Mammary epithelial cell (primary cell): ENCODE results near the gene PARD3B.

Experiments
- EZH2 ChIP-seq: IDR thresholded peaks from 2 replicates; pipeline ENCODE4 v1.6.1; 2012; ENCODE audit warnings: low read length, inconsistent platforms, borderline replicate concordance
- TF ChIP-seq, protein P1 (sequence below), 2 donors: IDR thresholded peaks in 1 of 2; conservative IDR thresholded peaks in 1 of 2; 2 replicates each; pipeline ENCODE4 v1.5.1; 2011 to 2012; ENCODE audit warnings: inconsistent platforms in 2 of 2, low read length in 2 of 2, mild to moderate bottlenecking in 2 of 2, control low read depth in 1 of 2, low read depth in 1 of 2; ENCODE audit not compliant: insufficient read depth in 1 of 2; ENCODE audit errors: extremely low read depth in 1 of 2

DNA sequence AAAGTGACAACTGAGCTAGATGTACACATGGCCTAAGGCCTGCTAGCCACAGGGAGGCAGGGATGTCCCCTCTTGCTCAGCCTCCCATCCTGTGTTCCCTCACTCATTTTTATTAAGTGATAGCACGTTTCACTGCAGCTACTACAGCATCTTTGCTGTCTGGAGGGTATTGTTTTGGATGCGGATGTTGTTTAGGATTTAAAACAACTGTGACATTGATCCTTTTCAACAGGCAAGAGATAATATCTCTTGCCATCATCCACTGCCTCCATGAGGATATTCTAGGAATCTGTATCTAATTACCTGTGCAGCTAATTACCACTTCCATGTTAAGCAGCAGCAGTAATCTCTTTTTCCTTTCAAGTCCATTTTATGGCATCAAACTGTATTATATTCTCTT is 345.4 kb downstream of the PARD3B start:
- TF ChIP-seq, protein P1, sequence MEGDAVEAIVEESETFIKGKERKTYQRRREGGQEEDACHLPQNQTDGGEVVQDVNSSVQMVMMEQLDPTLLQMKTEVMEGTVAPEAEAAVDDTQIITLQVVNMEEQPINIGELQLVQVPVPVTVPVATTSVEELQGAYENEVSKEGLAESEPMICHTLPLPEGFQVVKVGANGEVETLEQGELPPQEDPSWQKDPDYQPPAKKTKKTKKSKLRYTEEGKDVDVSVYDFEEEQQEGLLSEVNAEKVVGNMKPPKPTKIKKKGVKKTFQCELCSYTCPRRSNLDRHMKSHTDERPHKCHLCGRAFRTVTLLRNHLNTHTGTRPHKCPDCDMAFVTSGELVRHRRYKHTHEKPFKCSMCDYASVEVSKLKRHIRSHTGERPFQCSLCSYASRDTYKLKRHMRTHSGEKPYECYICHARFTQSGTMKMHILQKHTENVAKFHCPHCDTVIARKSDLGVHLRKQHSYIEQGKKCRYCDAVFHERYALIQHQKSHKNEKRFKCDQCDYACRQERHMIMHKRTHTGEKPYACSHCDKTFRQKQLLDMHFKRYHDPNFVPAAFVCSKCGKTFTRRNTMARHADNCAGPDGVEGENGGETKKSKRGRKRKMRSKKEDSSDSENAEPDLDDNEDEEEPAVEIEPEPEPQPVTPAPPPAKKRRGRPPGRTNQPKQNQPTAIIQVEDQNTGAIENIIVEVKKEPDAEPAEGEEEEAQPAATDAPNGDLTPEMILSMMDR (conservative IDR thresholded peaks at IDR 0.05 in 1 of 2, IDR thresholded peaks at IDR 0.05 in 1 of 2; ENCODE audit: extremely low read depth in 1 of 2, insufficient read depth in 1 of 2, low read depth in 1 of 2, low read length in 2 of 2): no peak
- TF ChIP-seq EZH2: no peak
